WTC11 (cell line): Measurements from ENCODE around the gene ABTB2. TPM values are rescaled to one million over a fixed set of nuclear protein-coding genes. Genes with fewer than 3 reads are reported as not detected.

Experiments
- ATAC-seq: fragments of 200-7000 bp; cut with Tn5 transposase; 2 replicates; pipeline ENCODE4 v1.10.0; 2021; ENCODE audit warnings: mild to moderate bottlenecking, moderate library complexity
- CTCF ChIA-PET: fragments of 300-600 bp; sonication (Branson Sonifier 250); formaldehyde crosslinking; loops from one replicate; lab custom pipeline; 2021; ENCODE audit warnings: antibody characterized with exemption; lab: Charles Lee
- POLR2A ChIA-PET: fragments of 350-600 bp; sonication (Branson Sonifier 250); formaldehyde crosslinking; loops from one replicate; lab custom pipeline; 2021; ENCODE audit warnings: antibody characterized with exemption; lab: Charles Lee
- DNase-seq: peaks from one replicate; pipeline ENCODE4 v3.0.0; 2021; ENCODE audit warnings: low spot score
- H3K27ac Mint-ChIP-seq: 2 replicates; pipeline ENCODE4 v1.8.0; 2021; ENCODE audit warnings: mixed read lengths
- H3K27me3 Mint-ChIP-seq: 2 replicates; pipeline ENCODE4 v1.8.0; 2021; ENCODE audit warnings: low read depth, mild to moderate bottlenecking, moderate library complexity, mixed read lengths
- H3K36me3 Mint-ChIP-seq: 2 replicates; pipeline ENCODE4 v1.8.0; 2021; ENCODE audit warnings: mixed read lengths
- H3K4me1 Mint-ChIP-seq: 2 replicates; pipeline ENCODE4 v1.8.0; 2022; ENCODE audit warnings: mixed read lengths
- H3K4me3 Mint-ChIP-seq: 2 replicates; pipeline ENCODE4 v1.8.0; 2021; ENCODE audit warnings: mild to moderate bottlenecking, moderate library complexity, mixed read lengths
- H3K9me3 Mint-ChIP-seq: 2 replicates; pipeline ENCODE4 v1.8.0; 2021; ENCODE audit warnings: mixed read lengths
- ARID4B ChIP-seq: sonication (generic); formaldehyde crosslinking; IDR thresholded peaks from 2 replicates; pipeline ENCODE4 v1.8.0; 2023; ENCODE audit warnings: missing genetic modification reagents, mild to moderate bottlenecking, borderline replicate concordance
- ATF1 ChIP-seq: sonication (generic); formaldehyde crosslinking; IDR thresholded peaks from 2 replicates; pipeline ENCODE4 v1.8.1; 2023; ENCODE audit warnings: mild to moderate bottlenecking, moderate library complexity, missing genetic modification reagents
- ATF2 ChIP-seq: sonication (generic); formaldehyde crosslinking; IDR thresholded peaks from 2 replicates; pipeline ENCODE4 v1.8.1; 2022; ENCODE audit warnings: low read depth, missing genetic modification reagents, borderline replicate concordance
- CBFB ChIP-seq: sonication (generic); formaldehyde crosslinking; IDR thresholded peaks from 2 replicates; pipeline ENCODE4 v1.8.1; 2022; ENCODE audit warnings: mild to moderate bottlenecking, low read depth, missing genetic modification reagents
- ERG ChIP-seq: fragments of 250-450 bp; sonication (Bioruptor Pico); IDR thresholded peaks from 2 replicates; pipeline ENCODE4 v1.8.0; 2021; ENCODE audit warnings: mild to moderate bottlenecking
- FOXP4 ChIP-seq: sonication (generic); formaldehyde crosslinking; IDR thresholded peaks from 2 replicates; pipeline ENCODE4 v1.8.0; 2022; ENCODE audit warnings: mild to moderate bottlenecking, missing genetic modification reagents
- HMGXB4 ChIP-seq: sonication (generic); formaldehyde crosslinking; IDR thresholded peaks from 2 replicates; pipeline ENCODE4 v1.8.1; 2023; ENCODE audit warnings: mild to moderate bottlenecking, moderate library complexity, missing genetic modification reagents
- IRF2 ChIP-seq: sonication (generic); formaldehyde crosslinking; IDR thresholded peaks from 2 replicates; pipeline ENCODE4 v1.8.0; 2022; ENCODE audit warnings: low read depth, missing genetic modification reagents, borderline replicate concordance
- JUN ChIP-seq: sonication (generic); formaldehyde crosslinking; IDR thresholded peaks from 2 replicates; pipeline ENCODE4 v1.8.0; 2023; ENCODE audit warnings: mild to moderate bottlenecking, missing genetic modification reagents
- MXD4 ChIP-seq: fragments of 250-450 bp; sonication (Bioruptor Pico); IDR thresholded peaks from 2 replicates; pipeline ENCODE4 v1.8.0; 2021; ENCODE audit warnings: mild to moderate bottlenecking, moderate library complexity, borderline replicate concordance
- NFATC4 ChIP-seq: fragments of 250-450 bp; sonication (Bioruptor Pico); IDR thresholded peaks from 2 replicates; pipeline ENCODE4 v1.9.0; 2021; ENCODE audit warnings: mild to moderate bottlenecking
- PRDM15 ChIP-seq: sonication (generic); formaldehyde crosslinking; IDR thresholded peaks from 2 replicates; pipeline ENCODE4 v1.8.0; 2022; ENCODE audit warnings: missing genetic modification reagents
- RELA ChIP-seq: sonication (generic); formaldehyde crosslinking; IDR thresholded peaks from 2 replicates; pipeline ENCODE4 v1.8.1; 2022; ENCODE audit warnings: missing genetic modification reagents, mild to moderate bottlenecking, borderline replicate concordance
- SP1 ChIP-seq: sonication (generic); formaldehyde crosslinking; conservative IDR thresholded peaks from 2 replicates; pipeline ENCODE4 v1.8.1; 2022; ENCODE audit warnings: missing genetic modification reagents
- ZMAT4 ChIP-seq: fragments of 250-450 bp; sonication (Bioruptor Pico); IDR thresholded peaks from 2 replicates; pipeline ENCODE4 v1.9.0; 2021; ENCODE audit warnings: mild to moderate bottlenecking
- ZNF232 ChIP-seq: sonication (generic); formaldehyde crosslinking; IDR thresholded peaks from 2 replicates; pipeline ENCODE4 v1.8.0; 2022; ENCODE audit warnings: mild to moderate bottlenecking, missing genetic modification reagents
- ZNF317 ChIP-seq: sonication (generic); formaldehyde crosslinking; IDR thresholded peaks from 2 replicates; pipeline ENCODE4 v1.8.1; 2023; ENCODE audit warnings: low read depth, mild to moderate bottlenecking, moderate library complexity, missing genetic modification reagents, borderline replicate concordance
- ZNF425 ChIP-seq: fragments of 250-450 bp; sonication (Bioruptor Pico); conservative IDR thresholded peaks from 2 replicates; pipeline ENCODE4 v1.9.0; 2021; ENCODE audit warnings: mild to moderate bottlenecking
- total RNA-seq: library from RNA; stranded (reverse); gene quantifications from 3 replicates; pipeline ENCODE4 v1.2.3, GENCODE V29; 2021
- TF ChIP-seq, protein P1 (sequence below): sonication (generic); formaldehyde crosslinking; IDR thresholded peaks from 2 replicates; pipeline ENCODE4 v1.8.0; 2022; ENCODE audit warnings: mild to moderate bottlenecking, missing genetic modification reagents

Gene ABTB2
- total RNA-seq, 1 experiment from 2014 or later: 12.8 TPM

GRCh38 chr11:34305193-34305592 lies 52.6 kb downstream of the ABTB2 start:
- Mint-ChIP-seq H3K27me3 (no peaks in the 10 kb centered on the region), H3K27ac (no peak overlapping the region), H3K4me3 (no peak overlapping the region), H3K9me3 (no peaks in the 10 kb centered on the region), H3K36me3 (no peaks in the 10 kb centered on the region), H3K4me1 (peaks cover 52% of the 10 kb centered on the region)
- ChIA-PET POLR2A (no interaction called here), CTCF (no interaction called here)
- ATAC-seq (no peak), DNase-seq (no peak)
- no peak for TF ChIP-seq SP1 (CRISPR knock-in tag)
- TF ChIP-seq ZNF425 (CRISPR knock-in tag): no peak
- TF ChIP-seq PRDM15 (CRISPR knock-in tag): no peak
- TF ChIP-seq ZNF317 (CRISPR knock-in tag): no peak
- no peak for TF ChIP-seq NFATC4 (CRISPR knock-in tag)
- no peak for TF ChIP-seq ATF1
- no peak for TF ChIP-seq IRF2 (CRISPR knock-in tag)
- TF ChIP-seq, protein P1, sequence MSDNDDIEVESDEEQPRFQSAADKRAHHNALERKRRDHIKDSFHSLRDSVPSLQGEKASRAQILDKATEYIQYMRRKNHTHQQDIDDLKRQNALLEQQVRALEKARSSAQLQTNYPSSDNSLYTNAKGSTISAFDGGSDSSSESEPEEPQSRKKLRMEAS (CRISPR knock-in tag): no peak
- TF ChIP-seq RELA (CRISPR knock-in tag): no peak
- no peak for TF ChIP-seq HMGXB4 (CRISPR knock-in tag)
- TF ChIP-seq MXD4 (CRISPR knock-in tag): no peak
- no peak for TF ChIP-seq ATF2
- TF ChIP-seq ERG (CRISPR knock-in tag): no peak
- no peak for TF ChIP-seq ZNF232 (CRISPR knock-in tag)
- TF ChIP-seq FOXP4: no peak
- no peak for TF ChIP-seq ZMAT4 (CRISPR knock-in tag)
- TF ChIP-seq CBFB (CRISPR knock-in tag): no peak
- TF ChIP-seq JUN (CRISPR knock-in tag): no peak
- TF ChIP-seq ARID4B: no peak
